Natural killer cell (primary cell): ENCODE data around the gene CNGA4. TPM values are rescaled to one million over a fixed set of nuclear protein-coding genes. Genes with fewer than 3 reads are reported as not detected.
A peak's percentile ranks its signal among the peaks of the same experiment; 100 is the strongest.

Experiments used
- ATAC-seq, 3 donors: fragments of 150-1000 bp in 2 of 3; fragments of 200-7000 bp in 1 of 3; cut with Tn5 transposase; 1 replicate in 1 of 3; 2 replicates in 2 of 3; pipeline ENCODE4 v1.10.0; 2021; ENCODE audit warnings: mild to moderate bottlenecking in 2 of 3, moderate library complexity in 2 of 3
- DNase-seq, 2 donors: peaks; one replicate each; pipeline versions ENCODE4 v3.0.0 to v3.0.0-alpha.2; 2013 to 2021; ENCODE audit warnings: mixed read lengths in 1 of 2
- H3K27ac ChIP-seq: one replicate; pipeline ENCODE4 v1.5.1; 2013; ENCODE audit warnings: mild to moderate bottlenecking, low read length
- H3K27me3 ChIP-seq: one replicate; pipeline ENCODE4 v1.6.1; 2013; ENCODE audit warnings: low read length; ENCODE audit not compliant: control insufficient read depth, insufficient read depth
- H3K36me3 ChIP-seq: one replicate; pipeline ENCODE4 v1.6.1; 2013; ENCODE audit warnings: low read length; ENCODE audit not compliant: control insufficient read depth, insufficient read depth
- H3K4me1 ChIP-seq: one replicate; pipeline ENCODE4 v1.6.1; 2013; ENCODE audit warnings: low read length; ENCODE audit not compliant: control insufficient read depth, insufficient read depth
- H3K4me3 ChIP-seq: one replicate; pipeline ENCODE4 v1.5.1; 2013; ENCODE audit warnings: low read length
- H3K9me3 ChIP-seq: one replicate; pipeline ENCODE4 v1.6.1; 2013; ENCODE audit warnings: low read length; ENCODE audit not compliant: control insufficient read depth, insufficient read depth
- H3K27ac Mint-ChIP-seq, 2 donors: one replicate each; pipeline ENCODE4 v1.8.0; 2022; ENCODE audit warnings: mild to moderate bottlenecking in 2 of 2, mixed read lengths in 2 of 2, moderate library complexity in 1 of 2
- H3K27me3 Mint-ChIP-seq, 2 donors: one replicate each; pipeline ENCODE4 v1.8.0; 2022; ENCODE audit warnings: low read depth in 2 of 2, mixed read lengths in 2 of 2
- H3K36me3 Mint-ChIP-seq: one replicate; pipeline ENCODE4 v1.8.0; 2022; ENCODE audit warnings: mixed read lengths
- H3K4me1 Mint-ChIP-seq, 2 donors: one replicate each; pipeline ENCODE4 v1.8.0; 2022; ENCODE audit warnings: mixed read lengths in 2 of 2
- H3K4me3 Mint-ChIP-seq: one replicate; pipeline ENCODE4 v1.8.0; 2022; ENCODE audit warnings: mild to moderate bottlenecking, moderate library complexity, mixed read lengths
- H3K9me3 Mint-ChIP-seq, 2 donors: one replicate each; pipeline ENCODE4 v1.8.0; 2022; ENCODE audit warnings: mixed read lengths in 2 of 2
- CTCF ChIP-seq: fragments of 200-600 bp; IDR thresholded peaks from one replicate; pipeline ENCODE4 v1.8.0; 2022; ENCODE audit warnings: antibody characterized with exemption
- WGBS: methylation state at CpG from one replicate; pipeline ENCODE4 v1.1.7; 2013; ENCODE audit warnings: missing lambda C conversion rate; ENCODE audit not compliant: insufficient coverage; 5-methylcytosine and 5-hydroxymethylcytosine counted together
- intact Hi-C: fragments of 100-400 bp; cut with micrococcal nuclease; formaldehyde crosslinking; loops from one replicate; pipeline ENCODE4 v1.14.2; 2022
- total RNA-seq, 4 donors: library from RNA; stranded (reverse); fragments of 120-200 nt in 1 of 4; gene quantifications; one replicate each; pipeline versions ENCODE4 v1.2.3 to v1.2.4, GENCODE V29; 2013 to 2022

CNGA4 gene
- under 1 TPM; 0.35 to 0.50 (median 0.39) TPM for total RNA-seq
- total RNA-seq (2013): 0.20 TPM

GRCh38 chr11:6238902-6239301 lies at the start of gene CNGA4:
TSS of gene CNGA4 (plus strand) at chr11:6239089. CDS start at chr11:6239207, 118 bp downstream.
- no peaks in the 10 kb centered on the region for H3K36me3 Mint-ChIP-seq
- 100% methylated on average over 1 of the region's 1 CpG for WGBS
- H3K4me1 Mint-ChIP-seq: peaks cover 17% of the 10 kb centered on the region in 2 donors
- DNase-seq (no peak), ATAC-seq (no peak)
- TF ChIP-seq CTCF: no peak
- peaks cover 0 to 10% of the 10 kb centered on the region in 2 donors for H3K27me3 Mint-ChIP-seq
- Histone ChIP-seq H3K36me3 (no peaks in the 10 kb centered on the region), H3K4me3 (no peak within 1 kb of the TSS), H3K27ac (no peak within 1 kb of the TSS), H3K4me1 (peaks cover 11% of the 10 kb centered on the region), H3K9me3 (no peaks in the 10 kb centered on the region), H3K27me3 (no peaks in the 10 kb centered on the region)
- no peak within 1 kb of the TSS for H3K4me3 Mint-ChIP-seq
- H3K27ac Mint-ChIP-seq: no peak within 1 kb of the TSS
- intact Hi-C loops: loop anchor here (10.0 kb wide), 1 partner anchor 554 kb away; the partner anchor contains the start of genes TRIM22 and TRIM5
- H3K9me3 Mint-ChIP-seq: no peaks in the 10 kb centered on the region

- Histone ChIP-seq H3K4me1 (peaks cover 9% of the 10 kb centered on the region), H3K27me3 (no peaks in the 10 kb centered on the region), H3K9me3 (no peaks in the 10 kb centered on the region), H3K36me3 (no peaks in the 10 kb centered on the region), H3K4me3 (no peak overlapping the region), H3K27ac (no peak overlapping the region)
- H3K4me1 Mint-ChIP-seq: peaks cover 17 to 20% of the 10 kb centered on the region in 2 donors
- no peak overlapping the region for H3K27ac Mint-ChIP-seq
- no peaks in the 10 kb centered on the region for H3K9me3 Mint-ChIP-seq
- ATAC-seq (no peak), DNase-seq (no peak)
- TF ChIP-seq CTCF: no peak
- H3K4me3 Mint-ChIP-seq: no peak overlapping the region
- no peaks in the 10 kb centered on the region for H3K36me3 Mint-ChIP-seq
- H3K27me3 Mint-ChIP-seq: no peaks in the 10 kb centered on the region
- intact Hi-C loops: no loop called here
These were observed 47.1 kb upstream of the CNGA4 start for GRCh38 chr11:6191742-6192141.

- Mint-ChIP-seq H3K4me1 (peaks cover 40 to 41% of the 10 kb centered on the region in 2 donors), H3K27ac (peak overlapping the region in 1 of 2 donors; percentile 90), H3K9me3 (no peaks in the 10 kb centered on the region), H3K27me3 (no peaks in the 10 kb centered on the region), H3K4me3 (no peak overlapping the region), H3K36me3 (no peaks in the 10 kb centered on the region)
- intact Hi-C loops: no loop called here
- Histone ChIP-seq H3K27ac (no peak overlapping the region), H3K36me3 (no peaks in the 10 kb centered on the region), H3K9me3 (no peaks in the 10 kb centered on the region), H3K27me3 (no peaks in the 10 kb centered on the region), H3K4me3 (no peak overlapping the region), H3K4me1 (peaks cover 18% of the 10 kb centered on the region)
- no peak for TF ChIP-seq CTCF
- WGBS: 80% methylated on average over 1 of the region's 1 CpG
- ATAC-seq (no peak), DNase-seq (no peak)
These were observed 44.8 kb upstream of the CNGA4 start for GRCh38 chr11:6194065-6194581.

DNA sequence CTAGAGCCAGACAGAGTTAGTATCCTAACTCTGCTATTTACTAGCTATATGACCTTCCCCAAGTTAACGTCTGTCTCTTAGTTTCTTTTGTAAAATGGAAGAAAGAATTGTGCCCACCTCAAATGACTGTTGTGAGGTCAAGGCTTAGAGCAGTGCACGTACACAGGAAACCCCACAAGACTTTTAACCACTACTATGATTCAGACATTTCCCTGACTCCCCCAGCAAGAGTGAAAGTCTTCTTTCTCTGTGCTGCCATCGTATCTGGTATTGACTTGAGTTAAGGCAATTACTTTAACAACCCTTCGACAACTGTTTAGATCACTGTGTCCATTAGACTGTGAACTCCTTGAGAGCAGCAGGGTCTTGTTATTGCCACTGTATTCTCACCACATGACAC lies 42.5 kb upstream of the CNGA4 start:
- peak; percentile 53 to 72 (median 66) for ATAC-seq
- H3K9me3 ChIP-seq: no peaks in the 10 kb centered on the region
- no peaks in the 10 kb centered on the region for H3K36me3 ChIP-seq
- no peaks in the 10 kb centered on the region for H3K27me3 ChIP-seq
- peak overlapping the region; percentile 60 for H3K4me3 Mint-ChIP-seq
- no peak for TF ChIP-seq CTCF
- peak overlapping the region; percentile 86 to 90 for H3K27ac Mint-ChIP-seq
- H3K4me1 ChIP-seq: peaks cover 40% of the 10 kb centered on the region
- 41% methylated on average over 2 of the region's 4 CpGs for WGBS
- H3K27me3 Mint-ChIP-seq: no peaks in the 10 kb centered on the region
- H3K4me3 ChIP-seq: no peak overlapping the region
- DNase-seq: peak in 1 of 2 donors; percentile 29
- peak overlapping the region; percentile 46 for H3K27ac ChIP-seq
- H3K9me3 Mint-ChIP-seq: no peaks in the 10 kb centered on the region
- no peaks in the 10 kb centered on the region for H3K36me3 Mint-ChIP-seq
- H3K4me1 Mint-ChIP-seq: peaks cover 59 to 62% of the 10 kb centered on the region in 2 donors
- intact Hi-C loops: no loop called here
